NCI-H82 treated with DMSO at 0.1 percent for 48 hours (cell line): ENCODE results near the gene IQCE.
A peak's percentile ranks its signal among the peaks of the same experiment; 100 is the strongest.

Source experiments
- DNase-seq: peaks from one replicate; lab custom pipeline; 2025; ENCODE audit not compliant: unreplicated experiment; lab: John Stamatoyannopoulos, UW

Gene IQCE

GRCh38 chr7:2558629-2559282 lies at the start of gene IQCE:
Gene IQCE (plus strand): TSS chr7:2558979. CDS start chr7:2559182, 203 bp downstream.
- peak; percentile 59 for DNase-seq

- DNase-seq = no peak
These were observed 49.4 kb upstream of the IQCE start for GRCh38 chr7:2509298-2509906.

DNA sequence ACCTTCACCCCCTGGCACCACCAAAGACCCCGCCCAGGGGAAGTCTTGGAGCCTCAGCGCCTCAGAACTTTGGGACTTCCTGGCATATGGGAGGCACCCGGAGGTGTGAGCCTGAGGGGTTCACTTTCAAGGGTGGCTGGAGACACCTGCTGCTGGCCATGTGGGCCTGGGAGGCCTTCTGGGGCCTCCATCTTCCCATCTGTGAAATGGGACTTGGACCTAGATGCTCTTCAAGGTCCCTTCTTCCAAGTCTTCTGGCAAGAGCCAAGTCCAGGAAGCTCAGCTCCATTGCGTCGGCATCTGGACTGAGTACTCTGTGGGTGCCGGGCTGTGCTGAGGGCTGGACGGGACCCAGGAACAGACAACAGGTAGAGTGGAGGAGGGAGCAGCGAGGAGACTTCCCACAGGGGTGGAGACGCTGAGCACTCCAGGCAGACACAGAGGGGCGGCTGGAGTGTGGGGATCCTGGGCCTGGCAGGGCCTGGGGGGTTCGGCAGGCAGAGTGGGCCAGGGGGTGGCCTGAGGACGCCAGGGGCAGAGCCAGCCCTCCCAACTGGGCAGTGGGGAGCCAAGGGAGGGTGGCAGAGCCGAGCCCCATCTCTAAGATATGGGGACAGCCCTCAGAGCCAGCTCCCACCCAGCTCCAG lies 48.5 kb upstream of the IQCE start:
- no peak for DNase-seq

- DNase-seq = peak; percentile 28
These were observed 47.6 kb upstream of the IQCE start for GRCh38 chr7:2510909-2511768.

DNA sequence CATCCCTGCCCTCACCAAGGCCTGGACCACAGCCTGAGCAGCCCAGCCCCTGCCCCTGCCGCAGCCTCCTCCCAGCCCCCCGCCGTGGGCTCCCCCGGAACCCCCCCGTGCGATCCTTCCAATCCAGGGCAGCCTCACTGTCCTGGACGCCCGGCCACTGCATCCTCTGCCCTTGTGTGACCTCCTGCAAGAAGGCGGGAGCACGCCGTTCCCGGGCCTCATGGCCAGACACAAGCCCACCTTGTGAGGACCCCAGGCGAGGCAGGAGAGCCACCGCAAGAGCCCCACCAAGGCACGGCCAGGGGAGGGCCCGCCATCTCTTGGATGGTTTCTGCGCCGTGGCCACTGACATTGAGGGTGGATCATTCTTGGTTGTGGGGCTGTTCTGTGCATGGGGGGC lies 47.0 kb upstream of the IQCE start:
- no peak for DNase-seq

GRCh38 chr7:2512179-2512661 lies 46.6 kb upstream of the IQCE start:
- DNase-seq = peak; percentile 7

DNA sequence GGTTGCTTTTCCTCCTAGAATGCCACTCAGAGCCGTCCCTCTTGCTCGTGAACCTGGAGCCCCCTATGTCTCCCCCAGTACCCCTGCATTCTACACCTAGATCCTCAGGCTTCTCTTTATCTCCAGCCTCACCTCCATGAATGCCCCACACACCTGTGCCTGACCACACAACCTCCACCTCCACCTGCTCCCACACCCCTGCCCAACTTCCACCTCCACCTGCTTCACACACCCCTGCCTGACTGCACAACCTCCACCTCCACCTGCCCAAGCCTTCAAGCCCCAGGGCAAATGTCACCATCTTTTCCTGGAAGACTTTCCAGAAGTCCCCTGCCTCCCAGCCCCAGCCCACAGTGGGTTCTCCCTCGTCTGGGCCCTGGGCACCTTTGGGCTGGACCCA lies 46.1 kb upstream of the IQCE start:
- no peak for DNase-seq

DNA sequence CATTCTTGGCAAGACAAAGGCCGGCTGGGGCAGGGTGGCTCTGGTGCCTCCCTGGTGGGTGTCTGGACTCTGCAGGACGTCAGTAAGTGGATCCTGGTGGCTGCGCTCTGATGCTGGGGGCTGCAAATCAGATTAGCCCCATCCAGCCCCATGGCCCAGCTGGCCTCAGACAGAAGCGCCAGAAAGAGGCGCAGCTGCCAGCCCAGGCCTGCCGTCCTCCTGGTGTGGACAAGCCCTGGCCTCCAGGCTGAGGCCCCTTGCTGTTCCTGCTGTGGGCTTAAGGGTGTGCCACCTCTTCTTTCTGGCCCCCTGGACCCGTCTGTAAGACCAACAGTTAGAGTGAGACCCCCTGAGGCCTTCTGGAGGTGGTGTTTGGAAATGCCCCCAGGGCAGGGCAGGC lies 45.1 kb upstream of the IQCE start:
- DNase-seq = peak; percentile 72

GRCh38 chr7:2514473-2515423 lies 44.0 kb upstream of the IQCE start:
- no peak for DNase-seq

- no peak for DNase-seq
These were observed 43.2 kb upstream of the IQCE start for GRCh38 chr7:2515424-2516193.

GRCh38 chr7:2516194-2516555 lies 42.6 kb upstream of the IQCE start:
- no peak for DNase-seq

GRCh38 chr7:2517026-2517425 lies 41.8 kb upstream of the IQCE start:
- DNase-seq = no peak

- peak; percentile 70 for DNase-seq
These were observed 40.9 kb upstream of the IQCE start for GRCh38 chr7:2517678-2518507.

- DNase-seq = no peak
These were observed 40.1 kb upstream of the IQCE start for GRCh38 chr7:2518737-2519118.

- DNase-seq = peak; percentile 80
These were observed 39.5 kb upstream of the IQCE start, which contains the start of gene LFNG for GRCh38 chr7:2519119-2519930. Gene LFNG (plus strand): TSS chr7:2519774. CDS start chr7:2519862, 88 bp downstream.

GRCh38 chr7:2520131-2520760 lies 38.5 kb upstream of the IQCE start:
- DNase-seq = no peak

GRCh38 chr7:2520761-2521290 lies 38.0 kb upstream of the IQCE start:
- DNase-seq = no peak
